ENCODE measurements around the gene PPBP.
"Not testable (repeated sequence)": the region's sequence is repeated elsewhere in the genome, so short reads cannot be mapped to it uniquely, and the experiment has no call there.

The PPBP gene

DNA sequence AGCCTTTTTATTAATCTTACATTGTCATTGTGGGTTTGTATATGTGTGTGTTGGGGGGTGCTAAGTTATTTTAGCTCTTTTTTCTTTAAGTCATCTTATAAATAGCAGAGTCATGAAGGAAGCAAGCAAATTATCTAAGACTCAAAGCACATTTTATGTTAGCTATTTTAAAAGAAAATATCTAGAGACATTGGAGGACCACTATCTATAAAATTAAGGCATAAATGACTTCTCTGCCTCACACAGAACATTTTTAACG is 3.7 kb upstream of the PPBP start:
- no peak for DNase-seq

DNA sequence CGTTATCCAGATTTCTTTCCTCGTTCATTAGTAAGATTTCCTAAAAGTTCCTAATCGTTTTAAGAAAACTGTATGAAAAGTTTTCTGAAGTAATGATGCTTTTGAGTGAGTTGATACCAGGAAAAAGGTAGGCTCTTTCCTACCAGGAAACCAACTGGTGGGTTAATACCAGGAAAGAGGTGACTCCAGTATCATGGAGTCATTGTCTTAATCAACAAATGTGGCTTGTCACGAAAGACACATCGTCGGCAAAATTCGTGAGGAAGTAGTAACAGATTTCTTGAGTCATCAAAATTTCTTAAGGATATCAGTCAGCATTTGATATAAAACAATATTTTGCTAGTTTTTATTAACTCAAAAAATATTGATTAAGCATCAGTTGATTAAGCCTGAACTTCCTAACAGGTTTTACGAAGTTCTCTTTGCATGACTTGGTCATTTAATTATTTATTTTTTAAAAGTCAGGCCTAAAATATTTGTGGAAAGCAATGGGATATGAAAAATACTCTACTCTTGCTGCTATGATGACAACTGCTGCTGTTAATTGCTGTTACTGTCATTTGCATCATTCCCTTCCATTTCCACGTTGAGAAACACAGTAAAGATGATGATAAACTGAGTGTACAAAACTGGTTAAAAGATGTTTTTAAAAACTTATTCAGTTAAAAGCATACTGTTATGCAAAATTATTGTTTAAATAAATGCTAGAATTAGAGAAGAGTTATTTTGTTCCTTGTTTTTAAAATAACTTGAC is 3.2 kb upstream of the PPBP start:
- no peak for DNase-seq

GRCh38 chr4:73989928-73990327 is 1.9 kb upstream of the PPBP start:
- no peak for DNase-seq

DNA sequence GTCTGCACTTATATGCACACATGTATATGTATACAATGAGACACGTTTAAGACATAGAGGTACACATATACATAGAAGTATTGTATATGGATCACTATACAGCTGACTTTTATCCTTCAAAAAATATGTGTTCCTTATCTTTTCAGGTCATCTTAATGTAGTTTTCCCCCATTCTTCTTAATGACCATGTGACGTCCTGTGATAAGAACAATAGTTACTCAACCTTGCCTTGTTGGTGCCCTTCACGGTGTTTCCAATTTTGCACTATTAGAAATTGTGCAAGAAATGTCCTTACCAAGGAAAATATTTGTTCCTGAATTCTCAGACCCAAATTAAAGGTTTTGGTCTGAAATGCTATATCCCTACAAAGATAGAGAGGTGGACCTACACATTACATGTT is 1.0 kb upstream of the PPBP start:
- DNase-seq: no peak

DNA sequence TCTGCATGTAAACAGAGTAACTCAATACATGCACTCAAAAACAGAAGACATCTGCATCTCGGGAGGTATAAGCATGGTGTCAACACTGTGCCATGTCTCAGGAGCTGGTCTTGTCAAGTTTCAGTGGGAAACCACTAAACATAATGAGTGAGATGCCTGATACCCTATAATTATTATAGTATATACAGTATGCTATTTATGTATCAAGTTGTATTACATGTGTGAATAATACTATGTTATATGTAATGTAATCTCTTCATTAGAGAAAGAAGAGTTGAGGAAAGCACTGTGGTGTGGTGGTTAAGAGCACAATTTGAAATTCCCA is 2.5 kb downstream of the PPBP start:
- no peak for DNase-seq

- no peak for DNase-seq
Observed at GRCh38 chr4:73984736-73985527, 3.1 kb downstream of the PPBP start.

GRCh38 chr4:73981175-73981574 is 6.8 kb downstream of the PPBP start:
- DNase-seq: not testable (repeated sequence)

DNA sequence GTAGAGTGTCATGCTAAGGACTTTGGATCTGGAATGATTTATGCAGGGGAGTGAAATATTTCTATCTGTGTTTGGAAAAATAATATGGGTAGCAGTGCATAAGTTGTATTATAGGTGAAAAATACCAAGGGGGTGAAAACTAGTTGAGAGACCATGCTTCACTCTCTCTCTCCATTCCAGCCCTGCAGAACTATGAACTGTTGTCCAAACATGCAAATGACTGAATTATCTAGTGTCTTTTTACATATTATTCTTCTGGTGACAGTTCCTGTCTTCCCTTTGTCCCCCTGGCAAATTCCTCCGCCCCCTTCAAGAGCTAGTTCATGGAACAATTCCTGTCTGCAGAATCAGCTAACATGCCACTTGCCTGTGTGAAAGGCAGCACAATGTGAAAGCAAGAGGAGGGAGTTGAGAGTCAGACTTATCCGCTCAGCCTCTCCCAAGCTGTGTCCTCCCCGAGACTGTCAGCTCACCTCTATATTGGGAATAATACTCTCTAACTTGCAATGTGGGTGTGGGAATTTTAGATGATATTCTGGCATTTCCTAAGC is 8.5 kb downstream of the PPBP start:
- DNase-seq: no peak

GRCh38 chr4:73978886-73979285 is 9.1 kb downstream of the PPBP start:
- no peak for DNase-seq

DNA sequence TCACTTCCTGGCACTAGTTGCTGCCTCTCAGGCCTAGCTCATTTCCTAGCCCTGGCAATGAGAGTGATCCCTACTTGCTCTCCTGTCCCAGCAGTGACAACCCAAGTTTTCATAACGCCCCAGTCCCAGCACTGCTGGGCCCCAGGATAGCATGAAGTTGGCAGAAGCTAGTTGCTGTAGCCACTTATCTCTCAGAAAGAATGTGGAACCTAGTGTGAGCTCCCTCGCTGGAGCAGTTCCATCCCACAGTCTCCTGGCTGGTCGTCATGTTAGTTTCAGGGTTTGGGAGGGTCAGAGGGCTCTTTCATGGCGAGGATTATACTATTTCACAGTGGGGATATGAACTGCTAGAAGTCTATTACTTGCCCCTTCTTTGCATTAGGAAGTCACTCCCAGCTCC is 11.3 kb downstream of the PPBP start:
- no peak for DNase-seq

DNA sequence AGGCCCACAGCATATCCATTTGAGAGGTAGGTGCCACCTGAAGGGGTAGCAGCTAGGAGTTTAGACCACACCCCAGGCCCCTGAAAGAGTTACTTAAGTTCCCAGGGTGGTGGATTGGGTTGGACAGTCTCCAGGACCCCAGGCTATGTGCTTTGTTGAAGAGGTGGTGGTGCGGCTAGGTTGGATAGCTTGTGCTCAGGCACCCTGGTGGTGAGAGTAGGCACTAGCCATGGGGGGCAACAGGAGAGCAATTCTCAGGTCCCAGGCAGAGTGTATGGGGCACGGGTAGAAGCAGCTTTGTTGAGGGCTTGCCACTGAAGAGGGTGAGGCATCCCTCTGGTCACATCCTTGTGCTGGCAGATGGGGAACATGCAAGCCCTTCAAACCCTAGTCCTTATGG is 11.8 kb downstream of the PPBP start:
- no peak for DNase-seq

DNA sequence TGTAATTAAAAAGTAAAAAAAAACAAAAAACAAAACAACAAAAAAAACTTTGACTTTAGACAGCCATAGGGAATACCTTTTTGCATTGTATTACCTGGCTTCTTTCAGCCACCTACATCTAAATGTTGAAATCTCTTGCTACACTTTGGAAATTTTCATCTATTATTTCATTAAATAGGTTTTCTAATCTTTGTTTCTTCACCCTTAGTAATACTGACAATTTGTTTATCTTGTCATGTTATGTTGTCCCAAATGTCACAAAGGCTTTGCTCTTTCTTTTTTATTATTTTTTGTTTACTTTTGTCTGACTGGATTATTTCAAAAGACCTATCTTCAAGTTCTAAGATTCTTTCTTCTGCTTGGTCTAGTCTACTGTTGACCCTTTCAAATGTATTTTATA is 13.6 kb downstream of the PPBP start:
- no peak for DNase-seq

- DNase-seq: no peak
Observed at GRCh38 chr4:73970945-73971344, 17.0 kb downstream of the PPBP start.

- DNase-seq: no peak
Observed at GRCh38 chr4:73970011-73970410, 18.0 kb downstream of the PPBP start.

GRCh38 chr4:73967866-73968265 is 20.1 kb downstream of the PPBP start:
- DNase-seq: no peak

- no peak for DNase-seq
Observed at GRCh38 chr4:73964862-73965611, 23.0 kb downstream of the PPBP start.

DNA sequence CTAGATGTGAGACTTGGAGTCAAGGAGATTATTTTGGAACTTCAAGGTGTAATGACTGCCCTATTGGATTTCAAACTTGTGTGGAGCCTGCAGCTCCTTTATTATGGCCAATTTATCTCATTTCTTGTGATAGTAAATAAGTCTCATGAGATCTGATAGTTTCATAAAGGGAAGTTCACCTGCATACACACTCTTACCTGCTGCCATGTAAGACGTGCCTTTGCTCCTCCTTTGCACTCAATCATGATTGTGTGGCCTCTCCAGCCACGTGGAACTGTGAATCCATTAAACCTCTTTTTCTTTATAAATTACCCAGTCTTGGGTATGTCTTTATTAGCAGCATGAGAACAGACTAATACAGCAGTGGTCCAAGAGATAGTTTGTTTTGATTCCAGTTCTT is 25.3 kb downstream of the PPBP start:
- no peak for DNase-seq

DNA sequence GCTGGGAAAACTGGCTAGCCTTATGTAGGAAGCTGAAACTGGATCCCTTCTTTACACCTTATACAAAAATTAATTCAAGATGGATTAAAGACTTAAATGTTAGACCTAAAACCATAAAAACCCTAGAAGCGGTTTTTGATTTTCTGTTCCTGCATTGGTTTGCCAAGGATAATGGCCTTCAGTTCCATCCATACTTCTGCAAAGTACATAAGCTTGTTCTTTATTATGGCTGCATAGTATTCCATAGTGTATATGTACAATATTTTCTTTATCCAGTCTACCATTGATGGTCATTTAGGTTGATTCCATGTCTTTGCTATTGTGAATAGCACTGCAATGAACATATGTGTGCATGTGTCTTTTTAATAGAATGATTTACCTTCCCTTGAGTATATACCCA is 28.9 kb downstream of the PPBP start:
- DNase-seq: not testable (repeated sequence)

- DNase-seq: no peak
Observed at GRCh38 chr4:73952352-73952751, 35.6 kb downstream of the PPBP start.

GRCh38 chr4:73950376-73950920 is 37.5 kb downstream of the PPBP start:
- DNase-seq: not testable (repeated sequence)

- no peak for DNase-seq
Observed at GRCh38 chr4:73948990-73949706, 38.8 kb downstream of the PPBP start.

- DNase-seq: no peak
Observed at GRCh38 chr4:73948291-73948690, 39.7 kb downstream of the PPBP start.

Data from NK-92 treated with Interleukin-12 subunit alpha and Interleukin-12 subunit beta, amount 100 ng/mL, for 24 hours (cell line).